HAP-1 (cell line): ENCODE results near the gene PCDHB3.
"Not testable (repeated sequence)": the region's sequence is repeated elsewhere in the genome, so short reads cannot be mapped to it uniquely, and the experiment has no call there.

Source experiments
- DNase-seq, 2 experiments: peaks; one replicate each; pipeline ENCODE4 v3.0.0-alpha.2; 2016 to 2020; ENCODE audit warnings: low spot score in 2 of 2
- H3K27me3 ChIP-seq: fragments of 250-450 bp; sonication (Bioruptor Pico); 2 replicates; pipeline ENCODE4 v1.5.1; 2020; ENCODE audit warnings: low read depth, mild to moderate bottlenecking, moderate library complexity
- H3K36me3 ChIP-seq: fragments of 250-450 bp; sonication (Bioruptor Pico); replicated peaks from 2 replicates; pipeline ENCODE4 v1.5.1; 2020; ENCODE audit warnings: mild to moderate bottlenecking
- H3K4me1 ChIP-seq: fragments of 250-450 bp; sonication (Bioruptor Pico); 2 replicates; pipeline ENCODE4 v1.5.1; 2020; ENCODE audit warnings: mild to moderate bottlenecking
- H3K4me3 ChIP-seq: fragments of 250-450 bp; sonication (Bioruptor Pico); 2 replicates; pipeline ENCODE4 v1.5.1; 2020; ENCODE audit warnings: mild to moderate bottlenecking, moderate library complexity
- H3K9me3 ChIP-seq: fragments of 250-450 bp; sonication (Bioruptor Pico); 2 replicates; pipeline ENCODE4 v1.5.1; 2020; ENCODE audit warnings: mild to moderate bottlenecking, moderate library complexity
- in situ Hi-C: fragments of 300-500 bp; cut with MboI; formaldehyde crosslinking; loops from 3 replicates; pipeline ENCODE4 v1.14.3; 2020; ENCODE audit warnings: low sequenced_read_pairs, inconsistent platforms, mixed read lengths

PCDHB3 gene

DNA sequence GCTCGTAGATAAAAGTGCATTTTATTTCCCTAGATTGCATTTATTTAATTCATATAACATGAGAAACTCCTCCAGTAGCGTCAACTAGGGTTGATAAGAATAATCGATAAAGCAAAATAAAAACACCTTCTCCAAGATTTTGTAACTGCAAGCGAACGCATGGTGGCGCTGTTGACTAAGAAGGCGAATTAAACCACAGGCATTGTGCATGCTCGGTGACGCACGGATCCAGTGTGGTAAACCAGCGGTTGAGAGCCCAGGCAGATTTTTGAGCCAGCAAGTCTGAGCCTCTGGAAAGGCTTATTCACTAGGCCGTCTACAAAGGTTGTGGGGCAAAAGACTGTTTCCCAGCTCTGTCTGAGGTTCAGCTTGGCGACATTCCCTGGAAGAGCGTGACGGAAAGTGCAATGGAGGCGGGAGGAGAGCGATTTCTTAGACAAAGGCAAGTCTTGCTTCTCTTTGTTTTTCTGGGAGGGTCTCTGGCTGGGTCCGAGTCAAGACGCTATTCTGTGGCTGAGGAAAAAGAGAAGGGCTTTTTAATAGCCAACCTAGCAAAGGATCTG is at the start of gene PCDHB3:
TSS of gene PCDHB3 (plus strand) at position 231 of the 563 bp plus-strand sequence. CDS start at position 408, 177 bp downstream.
- in situ Hi-C loops = no loop called here
- Histone ChIP-seq H3K4me1 (no peaks in the 10 kb centered on the region), H3K27me3 (0 out of 2 replicates have a peak, but pooled peaks cover 2% of the 10 kb centered on the region), H3K4me3 (peak within 1 kb of the TSS; percentile 12), H3K9me3 (no peaks in the 10 kb centered on the region), H3K36me3 (no peaks in the 10 kb centered on the region)
- peak; percentile 71 to 86 for DNase-seq

DNA sequence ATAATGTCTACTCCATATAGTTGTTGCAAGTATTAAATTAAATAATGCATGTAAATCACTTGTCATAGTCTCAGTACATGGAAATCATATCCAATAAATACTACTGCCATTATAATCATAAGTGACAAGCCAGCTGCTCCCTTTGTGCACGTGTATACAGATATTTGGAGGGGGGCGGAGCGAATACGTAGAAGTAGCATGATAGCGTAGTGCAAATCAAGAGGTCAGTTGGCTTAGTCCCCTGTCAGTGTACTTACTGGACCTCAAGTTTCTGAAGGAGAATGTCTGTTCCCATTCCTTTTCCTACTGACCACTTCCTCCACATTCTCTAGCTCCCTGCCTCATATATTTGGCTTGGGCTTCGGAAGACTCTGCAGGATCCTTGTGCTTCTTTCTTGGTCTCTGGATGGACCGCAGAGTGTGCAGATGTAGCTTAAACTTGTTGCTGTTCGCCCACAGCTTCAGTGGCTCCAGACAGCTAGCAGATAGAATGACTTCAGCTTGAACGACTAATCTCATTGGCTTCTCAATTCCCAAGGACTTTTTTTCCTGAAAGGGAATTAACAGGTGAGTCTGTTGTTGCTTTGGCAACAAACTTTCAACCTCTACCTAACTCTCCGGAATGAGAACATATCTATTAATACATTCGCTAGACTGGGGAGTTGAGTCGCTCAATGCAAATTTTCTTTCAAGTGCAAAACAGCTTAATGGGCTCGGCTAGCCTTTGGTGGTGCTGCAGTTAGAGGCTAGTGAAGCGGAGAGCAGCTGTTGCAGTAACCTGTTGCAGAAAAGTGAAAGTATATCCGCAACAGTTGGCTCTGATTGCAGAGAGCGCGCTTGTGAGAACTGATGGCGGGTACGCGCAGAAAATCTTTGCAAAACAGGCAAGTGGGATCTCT is 49.4 kb upstream of the PCDHB3 start, which contains the start of gene PCDHB1:
TSS of gene PCDHB1 (plus strand) at position 753 of the 899 bp plus-strand sequence. CDS start at position 850, 97 bp downstream.
- in situ Hi-C loops = no loop called here
- no peaks in the 10 kb centered on the region for H3K36me3 ChIP-seq
- H3K27me3 ChIP-seq = peaks cover 3% of the 10 kb centered on the region; the same call in 1 of the 2 replicates

DNA sequence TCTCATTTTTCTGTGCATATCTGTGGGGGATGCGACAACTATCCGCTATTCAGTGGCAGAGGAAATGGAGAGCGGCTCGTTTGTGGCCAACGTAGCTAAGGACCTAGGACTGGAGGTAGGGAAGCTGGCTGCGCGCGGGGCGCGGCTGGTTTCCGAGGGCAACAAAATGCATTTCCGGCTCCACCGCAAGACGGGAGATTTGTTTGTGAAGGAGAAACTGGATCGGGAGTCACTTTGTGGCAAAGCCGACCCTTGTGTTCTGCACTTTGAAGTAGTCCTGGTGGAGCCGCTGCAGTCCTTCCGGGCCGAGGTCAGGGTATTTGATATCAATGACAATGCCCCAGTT is 48.8 kb upstream of the PCDHB3 start:
- no peak for DNase-seq
- in situ Hi-C loops = no loop called here
- Histone ChIP-seq H3K4me3 (no peak overlapping the region), H3K27me3 (peaks cover 3% of the 10 kb centered on the region; the same call in 1 of the 2 replicates), H3K9me3 (no peaks in the 10 kb centered on the region), H3K4me1 (no peaks in the 10 kb centered on the region), H3K36me3 (no peaks in the 10 kb centered on the region)

More for the DNA sequence above, 49.4 kb upstream of the PCDHB3 start, which contains the start of gene PCDHB1:
- H3K4me3 ChIP-seq = no peak within 1 kb of the TSS
- H3K4me1 ChIP-seq = no peaks in the 10 kb centered on the region
- H3K9me3 ChIP-seq = no peaks in the 10 kb centered on the region
- no peak for DNase-seq

DNA sequence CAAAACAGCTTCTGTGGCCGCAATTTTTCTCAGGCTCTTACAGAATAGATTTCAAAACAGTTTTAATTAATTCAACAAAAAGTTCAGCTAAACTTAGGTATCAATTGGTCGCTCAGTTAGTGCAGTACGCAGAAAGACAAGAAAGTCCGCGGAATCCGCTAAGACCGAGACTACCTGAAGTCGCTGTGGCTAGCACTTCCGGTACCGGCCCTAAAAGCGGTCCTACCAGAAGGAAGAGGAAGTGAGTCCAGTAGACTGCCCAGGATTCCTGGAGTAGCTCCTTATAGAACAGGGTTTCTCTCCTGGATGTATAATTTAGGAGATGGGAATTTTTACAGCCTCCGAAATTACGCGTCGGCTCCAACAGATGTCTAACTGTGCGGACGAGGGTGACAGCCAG is 22.4 kb upstream of the PCDHB3 start:
- in situ Hi-C loops = no loop called here
- no peaks in the 10 kb centered on the region for H3K9me3 ChIP-seq
- H3K27me3 ChIP-seq = no peaks in the 10 kb centered on the region; the same call in 1 of the 2 replicates
- no peak for DNase-seq
- no peaks in the 10 kb centered on the region for H3K36me3 ChIP-seq
- H3K4me1 ChIP-seq = no peaks in the 10 kb centered on the region
- no peak overlapping the region for H3K4me3 ChIP-seq

- Histone ChIP-seq H3K27me3 (no peaks in the 10 kb centered on the region; the same call in none of the 2 replicates), H3K9me3 (no peaks in the 10 kb centered on the region), H3K36me3 (no peaks in the 10 kb centered on the region), H3K4me1 (no peaks in the 10 kb centered on the region), H3K4me3 (no peak overlapping the region)
- in situ Hi-C loops = no loop called here
- no peak for DNase-seq
Measured at GRCh38 chr5:141082228-141082627, 18.0 kb upstream of the PCDHB3 start.

- H3K4me3 ChIP-seq = no peak overlapping the region
- in situ Hi-C loops = no loop called here
- peaks cover 3% of the 10 kb centered on the region for H3K27me3 ChIP-seq
- DNase-seq = peak in 1 of 2 experiments; percentile 41
- no peaks in the 10 kb centered on the region for H3K4me1 ChIP-seq
- no peaks in the 10 kb centered on the region for H3K36me3 ChIP-seq
- H3K9me3 ChIP-seq = no peaks in the 10 kb centered on the region
Measured at GRCh38 chr5:141084487-141084989, 15.7 kb upstream of the PCDHB3 start.

DNA sequence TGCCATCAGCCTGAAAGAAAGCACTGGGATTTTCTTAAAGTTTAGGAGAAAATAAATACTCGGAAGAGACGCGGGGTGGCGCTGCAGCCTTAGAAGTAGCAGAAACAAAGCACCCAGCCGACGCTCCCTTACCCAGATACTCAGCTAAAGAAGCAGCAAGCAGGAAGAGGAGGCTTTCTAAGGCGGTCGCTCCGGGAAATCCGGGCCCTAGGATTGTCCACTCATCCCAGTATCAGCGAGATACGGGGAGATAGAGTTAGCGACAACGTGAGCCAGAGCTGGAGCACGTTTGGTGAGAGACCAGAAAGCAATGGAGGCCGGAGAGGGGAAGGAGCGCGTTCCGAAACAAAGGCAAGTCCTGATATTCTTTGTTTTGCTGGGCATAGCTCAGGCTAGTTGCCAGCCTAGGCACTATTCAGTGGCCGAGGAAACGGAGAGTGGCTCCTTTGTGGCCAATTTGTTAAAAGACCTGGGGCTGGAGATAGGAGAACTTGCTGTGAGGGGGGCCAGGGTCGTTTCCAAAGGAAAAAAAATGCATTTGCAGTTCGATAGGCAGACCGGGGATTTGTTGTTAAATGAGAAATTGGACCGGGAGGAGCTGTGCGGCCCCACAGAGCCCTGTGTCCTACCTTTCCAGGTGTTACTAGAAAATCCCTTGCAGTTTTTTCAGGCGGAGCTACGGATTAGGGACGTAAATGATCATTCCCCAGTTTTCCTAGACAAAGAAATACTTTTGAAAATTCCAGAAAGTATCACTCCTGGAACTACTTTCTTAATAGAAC is 5.6 kb upstream of the PCDHB3 start, which contains the start of gene PCDHB2:
TSS of gene PCDHB2 (plus strand) at position 135 of the 782 bp plus-strand sequence. CDS start at position 311, 176 bp downstream.
- Histone ChIP-seq H3K9me3 (no peaks in the 10 kb centered on the region), H3K27me3 (peaks cover 5% of the 10 kb centered on the region; the same call in 1 of the 2 replicates), H3K4me3 (peak within 1 kb of the TSS; percentile 18), H3K4me1 (no peaks in the 10 kb centered on the region), H3K36me3 (no peaks in the 10 kb centered on the region)
- peak; percentile 29 to 56 for DNase-seq
- in situ Hi-C loops = no loop called here

DNA sequence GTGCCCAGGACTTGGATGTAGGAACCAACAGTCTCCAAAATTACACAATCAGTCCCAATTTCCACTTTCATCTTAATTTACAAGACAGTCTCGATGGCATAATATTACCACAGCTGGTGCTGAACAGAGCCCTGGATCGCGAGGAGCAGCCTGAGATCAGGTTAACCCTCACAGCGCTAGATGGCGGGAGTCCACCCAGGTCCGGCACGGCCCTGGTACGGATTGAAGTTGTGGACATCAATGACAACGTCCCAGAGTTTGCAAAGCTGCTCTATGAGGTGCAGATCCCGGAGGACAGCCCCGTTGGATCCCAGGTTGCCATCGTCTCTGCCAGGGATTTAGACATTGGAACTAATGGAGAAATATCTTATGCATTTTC is 5.0 kb upstream of the PCDHB3 start:
- no peak for DNase-seq
- Histone ChIP-seq H3K27me3 (peaks cover 5% of the 10 kb centered on the region; the same call in 1 of the 2 replicates), H3K36me3 (no peaks in the 10 kb centered on the region), H3K4me1 (no peaks in the 10 kb centered on the region), H3K4me3 (no peak overlapping the region), H3K9me3 (no peaks in the 10 kb centered on the region)
- in situ Hi-C loops = no loop called here

- DNase-seq, H3K4me3 ChIP-seq, H3K36me3 ChIP-seq, H3K4me1 ChIP-seq, H3K9me3 ChIP-seq, H3K27me3 ChIP-seq, in situ Hi-C loops: not testable (repeated sequence)
Measured at GRCh38 chr5:141096181-141096580, 4.1 kb upstream of the PCDHB3 start.

- H3K4me1 ChIP-seq, H3K9me3 ChIP-seq, DNase-seq, H3K36me3 ChIP-seq, in situ Hi-C loops, H3K27me3 ChIP-seq, H3K4me3 ChIP-seq: not testable (repeated sequence)
Measured at GRCh38 chr5:141096586-141096985, 3.7 kb upstream of the PCDHB3 start.

- Histone ChIP-seq H3K36me3 (no peaks in the 10 kb centered on the region), H3K4me3 (no peak overlapping the region), H3K9me3 (no peaks in the 10 kb centered on the region), H3K4me1 (no peaks in the 10 kb centered on the region), H3K27me3 (0 out of 2 replicates have a peak, but pooled peaks cover 2% of the 10 kb centered on the region)
- in situ Hi-C loops = no loop called here
- no peak for DNase-seq
Measured at GRCh38 chr5:141101059-141101458, 786 bp downstream of the PCDHB3 start.

DNA sequence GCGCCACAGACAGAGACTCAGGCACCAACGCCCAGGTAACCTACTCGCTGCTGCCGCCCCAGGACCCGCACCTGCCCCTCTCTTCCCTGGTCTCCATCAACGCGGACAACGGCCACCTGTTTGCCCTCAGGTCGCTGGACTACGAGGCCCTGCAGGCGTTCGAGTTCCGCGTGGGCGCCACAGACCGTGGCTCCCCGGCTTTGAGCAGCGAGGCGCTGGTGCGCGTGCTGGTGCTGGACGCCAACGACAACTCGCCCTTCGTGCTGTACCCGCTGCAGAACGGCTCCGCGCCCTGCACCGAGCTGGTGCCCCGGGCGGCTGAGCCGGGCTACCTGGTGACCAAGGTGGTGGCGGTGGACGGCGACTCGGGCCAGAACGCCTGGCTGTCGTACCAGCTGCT is 1.8 kb downstream of the PCDHB3 start:
- in situ Hi-C loops, H3K4me3 ChIP-seq, H3K9me3 ChIP-seq, H3K36me3 ChIP-seq, H3K27me3 ChIP-seq, H3K4me1 ChIP-seq, DNase-seq: not testable (repeated sequence)

- H3K9me3 ChIP-seq, H3K4me1 ChIP-seq, H3K36me3 ChIP-seq, H3K27me3 ChIP-seq, DNase-seq, in situ Hi-C loops, H3K4me3 ChIP-seq: not testable (repeated sequence)
Measured at GRCh38 chr5:141102471-141102870, 2.2 kb downstream of the PCDHB3 start.
